ENCODE results near the gene CPTP. TPM values are rescaled to one million over a fixed set of nuclear protein-coding genes. Genes with fewer than 3 reads are reported as not detected.

The CPTP gene
- total and polyA plus RNA-seq, 2 of the 13 experiments (the other 11 are each of a cell fraction or from before 2014, with no cell fraction given): 5.5 to 9.3 TPM

DNA sequence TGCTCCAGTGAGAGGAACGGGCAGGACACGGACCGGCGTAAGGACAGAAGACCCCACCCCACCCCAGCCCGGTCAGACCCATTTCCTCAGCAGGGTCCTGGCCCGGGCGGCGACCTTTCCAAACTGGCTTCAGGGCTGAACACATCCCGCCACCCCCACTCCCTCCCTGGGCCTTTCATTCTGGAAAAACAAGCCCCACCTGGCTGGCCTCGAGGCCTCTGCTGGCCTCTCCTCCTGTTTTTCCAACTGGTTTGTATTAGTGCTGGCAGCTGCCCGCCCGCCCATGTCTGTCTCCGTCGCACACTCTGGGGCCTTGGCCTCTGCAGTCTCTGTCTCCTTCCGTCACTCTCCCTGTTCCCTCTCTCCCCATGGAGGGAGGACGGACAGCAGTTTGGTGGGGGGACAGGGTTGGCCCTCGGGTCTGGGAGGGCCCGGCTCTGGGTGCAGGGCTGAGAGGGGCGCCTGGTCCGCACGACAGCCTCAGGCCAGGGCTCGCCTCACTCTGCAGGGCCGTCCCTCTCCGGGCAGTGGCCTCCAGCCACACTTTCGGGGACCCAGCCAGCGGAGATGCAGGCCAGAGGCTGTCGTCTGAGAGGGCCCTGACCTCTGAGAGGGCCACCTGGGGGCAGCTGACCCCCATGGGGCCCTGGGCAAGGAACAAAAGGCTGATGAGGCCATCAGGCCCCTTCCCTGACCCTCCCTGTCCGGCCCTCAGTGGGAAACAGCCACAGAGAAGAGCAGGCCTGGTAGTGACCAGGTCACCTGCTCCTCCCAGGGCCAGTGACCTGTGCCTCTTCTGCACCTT, 35.3 kb downstream of the CPTP start (continued):
- TF ChIP-seq DR1 (CRISPR knock-in tag; IDR thresholded peaks at IDR 0.05): no peak
- no peak for TF ChIP-seq POLR2AphosphoS2 (IDR thresholded peaks at IDR 0.05; ENCODE audit: low read depth, low read length)
- TF ChIP-seq, protein P1, sequence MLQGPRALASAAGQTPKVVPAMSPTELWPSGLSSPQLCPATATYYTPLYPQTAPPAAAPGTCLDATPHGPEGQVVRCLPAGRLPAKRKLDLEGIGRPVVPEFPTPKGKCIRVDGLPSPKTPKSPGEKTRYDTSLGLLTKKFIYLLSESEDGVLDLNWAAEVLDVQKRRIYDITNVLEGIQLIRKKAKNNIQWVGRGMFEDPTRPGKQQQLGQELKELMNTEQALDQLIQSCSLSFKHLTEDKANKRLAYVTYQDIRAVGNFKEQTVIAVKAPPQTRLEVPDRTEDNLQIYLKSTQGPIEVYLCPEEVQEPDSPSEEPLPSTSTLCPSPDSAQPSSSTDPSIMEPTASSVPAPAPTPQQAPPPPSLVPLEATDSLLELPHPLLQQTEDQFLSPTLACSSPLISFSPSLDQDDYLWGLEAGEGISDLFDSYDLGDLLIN (CRISPR knock-in tag; IDR thresholded peaks at IDR 0.05; ENCODE audit: borderline replicate concordance): no peak
- TF ChIP-seq, protein P2, sequence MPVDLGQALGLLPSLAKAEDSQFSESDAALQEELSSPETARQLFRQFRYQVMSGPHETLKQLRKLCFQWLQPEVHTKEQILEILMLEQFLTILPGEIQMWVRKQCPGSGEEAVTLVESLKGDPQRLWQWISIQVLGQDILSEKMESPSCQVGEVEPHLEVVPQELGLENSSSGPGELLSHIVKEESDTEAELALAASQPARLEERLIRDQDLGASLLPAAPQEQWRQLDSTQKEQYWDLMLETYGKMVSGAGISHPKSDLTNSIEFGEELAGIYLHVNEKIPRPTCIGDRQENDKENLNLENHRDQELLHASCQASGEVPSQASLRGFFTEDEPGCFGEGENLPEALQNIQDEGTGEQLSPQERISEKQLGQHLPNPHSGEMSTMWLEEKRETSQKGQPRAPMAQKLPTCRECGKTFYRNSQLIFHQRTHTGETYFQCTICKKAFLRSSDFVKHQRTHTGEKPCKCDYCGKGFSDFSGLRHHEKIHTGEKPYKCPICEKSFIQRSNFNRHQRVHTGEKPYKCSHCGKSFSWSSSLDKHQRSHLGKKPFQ (CRISPR knock-in tag; IDR thresholded peaks at IDR 0.05; ENCODE audit: insufficient replicate concordance): no peak
- no peak for TF ChIP-seq EZH2 (conservative IDR thresholded peaks at IDR 0.05; ENCODE audit: low read depth, low read length)
- TF ChIP-seq, protein P3, sequence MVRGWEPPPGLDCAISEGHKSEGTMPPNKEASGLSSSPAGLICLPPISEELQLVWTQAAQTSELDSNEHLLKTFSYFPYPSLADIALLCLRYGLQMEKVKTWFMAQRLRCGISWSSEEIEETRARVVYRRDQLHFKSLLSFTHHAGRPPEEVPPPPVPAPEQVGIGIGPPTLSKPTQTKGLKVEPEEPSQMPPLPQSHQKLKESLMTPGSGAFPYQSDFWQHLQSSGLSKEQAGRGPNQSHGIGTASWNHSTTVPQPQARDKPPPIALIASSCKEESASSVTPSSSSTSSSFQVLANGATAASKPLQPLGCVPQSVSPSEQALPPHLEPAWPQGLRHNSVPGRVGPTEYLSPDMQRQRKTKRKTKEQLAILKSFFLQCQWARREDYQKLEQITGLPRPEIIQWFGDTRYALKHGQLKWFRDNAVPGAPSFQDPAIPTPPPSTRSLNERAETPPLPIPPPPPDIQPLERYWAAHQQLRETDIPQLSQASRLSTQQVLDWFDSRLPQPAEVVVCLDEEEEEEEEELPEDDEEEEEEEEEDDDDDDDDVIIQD (CRISPR knock-in tag; IDR thresholded peaks at IDR 0.05; ENCODE audit: low read depth): no peak
- 0 out of 2 replicates have a peak, but pooled peaks have one; percentile 5 for TF ChIP-seq ZNF768 (CRISPR knock-in tag; IDR thresholded peaks at IDR 0.05)
- TF ChIP-seq, protein P4, sequence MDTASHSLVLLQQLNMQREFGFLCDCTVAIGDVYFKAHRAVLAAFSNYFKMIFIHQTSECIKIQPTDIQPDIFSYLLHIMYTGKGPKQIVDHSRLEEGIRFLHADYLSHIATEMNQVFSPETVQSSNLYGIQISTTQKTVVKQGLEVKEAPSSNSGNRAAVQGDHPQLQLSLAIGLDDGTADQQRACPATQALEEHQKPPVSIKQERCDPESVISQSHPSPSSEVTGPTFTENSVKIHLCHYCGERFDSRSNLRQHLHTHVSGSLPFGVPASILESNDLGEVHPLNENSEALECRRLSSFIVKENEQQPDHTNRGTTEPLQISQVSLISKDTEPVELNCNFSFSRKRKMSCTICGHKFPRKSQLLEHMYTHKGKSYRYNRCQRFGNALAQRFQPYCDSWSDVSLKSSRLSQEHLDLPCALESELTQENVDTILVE (CRISPR knock-in tag; IDR thresholded peaks at IDR 0.05): no peak
- no peak for TF ChIP-seq MIER2 (CRISPR knock-in tag; IDR thresholded peaks at IDR 0.05)
- TF ChIP-seq CENPT (CRISPR knock-in tag; IDR thresholded peaks at IDR 0.05; ENCODE audit: low read depth): no peak
- TF ChIP-seq RAD51 (IDR thresholded peaks at IDR 0.05; ENCODE audit: borderline replicate concordance): no peak
- TF ChIP-seq KAT7 (CRISPR knock-in tag; IDR thresholded peaks at IDR 0.05; ENCODE audit: borderline replicate concordance): no peak
- TF ChIP-seq MEF2D (CRISPR knock-in tag; IDR thresholded peaks at IDR 0.05): no peak
- TF ChIP-seq MED1 (CRISPR knock-in tag; IDR thresholded peaks at IDR 0.05): peak; percentile 70
- no peak for TF ChIP-seq ZNF839 (CRISPR knock-in tag; IDR thresholded peaks at IDR 0.05; ENCODE audit: borderline replicate concordance)
- 0 out of 2 replicates have a peak, but pooled peaks have one; percentile 27 for TF ChIP-seq NFKBIZ (CRISPR knock-in tag; IDR thresholded peaks at IDR 0.05)
- TF ChIP-seq ZIK1 (CRISPR knock-in tag; IDR thresholded peaks at IDR 0.05; ENCODE audit: borderline replicate concordance, low read depth): no peak
- TF ChIP-seq, protein P5, sequence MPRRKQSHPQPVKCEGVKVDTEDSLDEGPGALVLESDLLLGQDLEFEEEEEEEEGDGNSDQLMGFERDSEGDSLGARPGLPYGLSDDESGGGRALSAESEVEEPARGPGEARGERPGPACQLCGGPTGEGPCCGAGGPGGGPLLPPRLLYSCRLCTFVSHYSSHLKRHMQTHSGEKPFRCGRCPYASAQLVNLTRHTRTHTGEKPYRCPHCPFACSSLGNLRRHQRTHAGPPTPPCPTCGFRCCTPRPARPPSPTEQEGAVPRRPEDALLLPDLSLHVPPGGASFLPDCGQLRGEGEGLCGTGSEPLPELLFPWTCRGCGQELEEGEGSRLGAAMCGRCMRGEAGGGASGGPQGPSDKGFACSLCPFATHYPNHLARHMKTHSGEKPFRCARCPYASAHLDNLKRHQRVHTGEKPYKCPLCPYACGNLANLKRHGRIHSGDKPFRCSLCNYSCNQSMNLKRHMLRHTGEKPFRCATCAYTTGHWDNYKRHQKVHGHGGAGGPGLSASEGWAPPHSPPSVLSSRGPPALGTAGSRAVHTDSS (CRISPR knock-in tag; conservative IDR thresholded peaks at IDR 0.05): no peak
- no peak for TF ChIP-seq ZNF567 (CRISPR knock-in tag; IDR thresholded peaks at IDR 0.05; ENCODE audit: borderline replicate concordance)
- peak; percentile 28 for TF ChIP-seq HNRNPLL (IDR thresholded peaks at IDR 0.05; ENCODE audit: low read depth, low read length, poor library complexity, severe bottlenecking)
- TF ChIP-seq KLF13 (CRISPR knock-in tag; IDR thresholded peaks at IDR 0.05): no peak
- TF ChIP-seq RBM22 (optimal IDR thresholded peaks at IDR 0.05; ENCODE audit: low read length): no peak
- no peak for TF ChIP-seq ZNF589 (CRISPR knock-in tag; conservative IDR thresholded peaks at IDR 0.05)
